Measurements from ENCODE around the gene HDAC11.
"Not testable (repeated sequence)": the region's sequence is repeated elsewhere in the genome, so short reads cannot be mapped to it uniquely, and the experiment has no call there.

Gene HDAC11

GRCh38 chr3:13521309-13521708, 41.2 kb downstream of the HDAC11 start:
- no peak for TF ChIP-seq CTCF (IDR thresholded peaks at IDR 0.05; ENCODE audit: low read depth, low read length)
- H3K4me3 ChIP-seq (ENCODE audit: low read depth, low read length): no peak overlapping the region
- DNase-seq (ENCODE audit: low read depth, low spot score): no peak
- in situ Hi-C loops (cut with HindIII; ENCODE audit: low sequenced_read_pairs): no loop called here

- in situ Hi-C loops (cut with HindIII; ENCODE audit: low sequenced_read_pairs); DNase-seq (ENCODE audit: low read depth, low spot score); H3K4me3 ChIP-seq (ENCODE audit: low read depth, low read length): not testable (repeated sequence)
Observed at GRCh38 chr3:13521749-13522148, 41.6 kb downstream of the HDAC11 start.

DNA sequence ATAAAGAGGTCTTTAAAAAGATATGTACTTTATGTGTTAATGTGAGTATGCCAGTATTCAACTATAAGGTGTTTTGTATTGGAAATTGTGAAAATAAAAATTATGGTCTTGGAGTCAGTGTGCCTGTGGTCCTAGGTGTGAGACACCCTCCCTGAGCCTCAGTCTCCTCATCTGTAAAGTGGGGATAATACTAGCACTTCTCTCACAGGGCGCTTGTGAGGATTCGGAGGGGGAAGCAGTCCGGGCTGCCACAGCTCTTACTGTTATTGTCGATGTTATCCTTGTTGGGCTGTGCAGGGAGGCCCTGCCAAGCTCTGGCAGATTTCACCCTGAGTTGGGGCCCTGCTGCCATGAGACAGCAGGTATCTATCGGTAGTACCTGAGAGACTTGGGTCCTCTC, 42.1 kb downstream of the HDAC11 start:
- DNase-seq (ENCODE audit: low read depth, low spot score): no peak
- H3K4me3 ChIP-seq (ENCODE audit: low read depth, low read length): no peak overlapping the region
- in situ Hi-C loops (cut with HindIII; ENCODE audit: low sequenced_read_pairs): no loop called here
- TF ChIP-seq CTCF (IDR thresholded peaks at IDR 0.05; ENCODE audit: low read depth, low read length): no peak

- in situ Hi-C loops (cut with HindIII; ENCODE audit: low sequenced_read_pairs): no loop called here
- peak; percentile 52 for DNase-seq (ENCODE audit: low read depth, low spot score)
- no peak overlapping the region for H3K4me3 ChIP-seq (ENCODE audit: low read depth, low read length)
- TF ChIP-seq CTCF (IDR thresholded peaks at IDR 0.05; ENCODE audit: low read depth, low read length): no peak
Observed at GRCh38 chr3:13524979-13525669, 45.0 kb downstream of the HDAC11 start.

GRCh38 chr3:13525827-13526625, 45.9 kb downstream of the HDAC11 start:
- TF ChIP-seq CTCF (IDR thresholded peaks at IDR 0.05; ENCODE audit: low read depth, low read length): no peak
- in situ Hi-C loops (cut with HindIII; ENCODE audit: low sequenced_read_pairs): no loop called here
- DNase-seq (ENCODE audit: low read depth, low spot score): peak; percentile 33
- no peak overlapping the region for H3K4me3 ChIP-seq (ENCODE audit: low read depth, low read length)

GRCh38 chr3:13526626-13526949, 46.5 kb downstream of the HDAC11 start:
- H3K4me3 ChIP-seq (ENCODE audit: low read depth, low read length): no peak overlapping the region
- no peak for TF ChIP-seq CTCF (IDR thresholded peaks at IDR 0.05; ENCODE audit: low read depth, low read length)
- in situ Hi-C loops (cut with HindIII; ENCODE audit: low sequenced_read_pairs): no loop called here
- no peak for DNase-seq (ENCODE audit: low read depth, low spot score)

GRCh38 chr3:13528217-13528867, 48.2 kb downstream of the HDAC11 start:
- in situ Hi-C loops (cut with HindIII; ENCODE audit: low sequenced_read_pairs): no loop called here
- H3K4me3 ChIP-seq (ENCODE audit: low read depth, low read length): no peak overlapping the region
- peak; percentile 42 for TF ChIP-seq CTCF (IDR thresholded peaks at IDR 0.05; ENCODE audit: low read depth, low read length)
- no peak for DNase-seq (ENCODE audit: low read depth, low spot score)

Data from astrocyte of the spinal cord (primary cell).